AG09319 (cell line): ENCODE data around the gene FNTB.

Source experiments
- DNase-seq: peaks from one replicate; pipeline ENCODE4 v3.0.0-alpha.2; 2010; ENCODE audit warnings: low read depth; ENCODE audit errors: extremely low read depth
- TF ChIP-seq, protein P1 (sequence below): IDR thresholded peaks from 2 replicates; pipeline ENCODE4 v1.5.1; 2011; ENCODE audit warnings: low read depth, mild to moderate bottlenecking, inconsistent platforms, low read length, moderate library complexity

Gene FNTB

DNA sequence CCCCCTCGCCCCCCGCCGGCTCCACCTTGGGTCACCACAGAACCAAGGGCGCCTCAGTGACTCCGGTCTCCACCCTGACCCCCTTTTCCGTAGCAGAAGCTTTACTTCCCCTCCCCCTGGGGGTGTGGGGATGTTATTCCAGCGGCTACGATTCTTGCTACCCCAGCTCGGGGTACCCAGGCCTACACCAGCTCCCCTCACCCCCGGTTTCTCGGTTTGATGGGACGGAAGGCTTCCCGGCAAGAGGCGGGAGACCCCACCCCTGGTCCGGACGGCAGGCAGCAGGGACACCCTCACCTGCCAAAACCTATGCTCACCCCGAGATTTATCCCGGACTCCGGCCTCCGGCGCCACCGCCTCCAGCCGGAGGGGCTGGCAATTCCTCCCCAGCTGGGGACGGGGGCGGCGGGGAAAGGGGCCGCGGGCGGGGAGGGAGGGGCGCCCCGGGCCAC is 15.2 kb upstream of the FNTB start:
- TF ChIP-seq, protein P1, sequence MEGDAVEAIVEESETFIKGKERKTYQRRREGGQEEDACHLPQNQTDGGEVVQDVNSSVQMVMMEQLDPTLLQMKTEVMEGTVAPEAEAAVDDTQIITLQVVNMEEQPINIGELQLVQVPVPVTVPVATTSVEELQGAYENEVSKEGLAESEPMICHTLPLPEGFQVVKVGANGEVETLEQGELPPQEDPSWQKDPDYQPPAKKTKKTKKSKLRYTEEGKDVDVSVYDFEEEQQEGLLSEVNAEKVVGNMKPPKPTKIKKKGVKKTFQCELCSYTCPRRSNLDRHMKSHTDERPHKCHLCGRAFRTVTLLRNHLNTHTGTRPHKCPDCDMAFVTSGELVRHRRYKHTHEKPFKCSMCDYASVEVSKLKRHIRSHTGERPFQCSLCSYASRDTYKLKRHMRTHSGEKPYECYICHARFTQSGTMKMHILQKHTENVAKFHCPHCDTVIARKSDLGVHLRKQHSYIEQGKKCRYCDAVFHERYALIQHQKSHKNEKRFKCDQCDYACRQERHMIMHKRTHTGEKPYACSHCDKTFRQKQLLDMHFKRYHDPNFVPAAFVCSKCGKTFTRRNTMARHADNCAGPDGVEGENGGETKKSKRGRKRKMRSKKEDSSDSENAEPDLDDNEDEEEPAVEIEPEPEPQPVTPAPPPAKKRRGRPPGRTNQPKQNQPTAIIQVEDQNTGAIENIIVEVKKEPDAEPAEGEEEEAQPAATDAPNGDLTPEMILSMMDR = no peak
- DNase-seq = no peak

DNA sequence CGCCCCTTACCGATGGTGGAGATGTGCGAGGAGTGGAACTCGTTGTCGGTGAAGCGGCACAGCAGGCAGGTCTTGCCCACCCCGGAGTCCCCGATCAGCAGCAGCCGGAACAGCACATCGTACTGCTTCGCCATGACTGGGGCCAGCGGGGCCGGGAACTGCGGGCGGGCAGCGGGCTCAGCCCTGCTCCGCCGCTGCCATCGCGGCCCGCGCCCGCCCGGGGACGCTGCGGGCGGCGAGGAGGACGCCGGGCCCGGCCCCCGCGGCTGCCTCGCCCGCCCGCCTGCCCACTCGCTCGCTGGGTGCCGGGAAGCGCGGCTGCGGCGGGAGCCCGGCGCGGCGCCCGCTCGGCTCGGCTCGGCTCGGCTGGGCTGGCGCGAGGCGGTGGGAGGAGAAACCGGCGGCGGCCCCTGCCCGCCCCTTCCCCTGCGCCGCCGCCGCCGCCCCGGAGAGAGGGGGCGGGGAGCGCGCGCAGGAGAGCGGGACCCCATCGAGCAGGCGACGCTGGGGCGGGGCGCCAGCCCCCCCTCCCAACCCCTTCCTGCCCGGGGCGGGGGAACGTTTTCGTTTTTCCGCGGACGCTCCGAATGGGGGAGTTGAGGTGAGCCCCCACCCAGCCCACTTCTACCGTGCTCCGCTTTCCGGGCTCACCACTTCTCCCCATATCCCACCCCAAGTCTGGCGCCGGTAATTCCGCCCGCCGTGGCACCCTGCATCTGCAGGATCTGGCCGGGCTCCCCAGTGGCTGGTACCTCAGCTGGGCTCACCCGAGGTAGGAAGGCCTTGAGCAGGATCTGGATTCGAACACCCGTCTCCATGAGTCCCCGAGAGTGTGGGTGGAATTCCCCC is 14.5 kb upstream of the FNTB start, which contains the start of gene RAB15:
Gene RAB15, minus strand, starts transcription at position 394 of the 849 bp plus-strand sequence. Its CDS starts 260 bp downstream, at position 134.
- TF ChIP-seq, protein P1 = no peak
- no peak for DNase-seq

DNA sequence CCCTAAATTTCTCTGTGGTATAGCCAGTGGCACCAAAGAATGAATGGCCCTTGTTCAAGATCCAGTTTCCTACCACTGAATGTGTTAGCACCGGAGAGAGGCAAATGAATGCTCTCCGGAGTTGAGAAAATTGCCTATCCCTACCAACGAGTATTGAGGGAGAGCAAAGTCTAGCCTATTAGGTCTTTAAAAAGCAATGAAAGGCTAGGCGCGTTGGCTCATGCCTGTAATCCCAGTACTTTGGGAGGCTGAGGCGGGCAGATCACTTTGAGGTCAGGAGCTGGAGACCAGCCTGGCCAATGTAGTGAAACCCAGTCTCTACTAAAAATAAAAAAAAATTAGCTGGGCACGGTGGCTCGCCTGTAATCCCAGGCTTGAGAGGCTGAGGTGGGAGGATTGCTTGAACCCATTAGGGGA is 13.7 kb upstream of the FNTB start:
- TF ChIP-seq, protein P1 = no peak
- no peak for DNase-seq

DNA sequence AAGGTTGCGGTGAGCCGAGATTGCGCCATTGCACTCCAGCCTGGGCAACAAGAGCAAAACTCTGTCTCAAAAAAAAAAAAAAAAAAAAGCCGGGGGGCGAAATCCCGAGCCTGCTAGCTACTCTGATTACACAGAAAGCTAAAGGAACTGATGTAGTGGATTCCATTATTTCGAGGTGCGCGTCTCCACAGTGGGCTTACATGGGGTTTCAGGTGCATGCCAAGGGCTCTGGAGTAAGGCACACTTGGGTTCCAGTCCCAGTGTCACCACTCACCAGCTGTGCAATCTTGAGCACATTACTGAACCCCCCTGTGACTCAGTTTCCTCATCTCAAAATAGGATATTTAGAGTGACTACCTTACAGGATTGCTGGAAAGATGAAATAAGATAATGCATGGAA is 12.9 kb upstream of the FNTB start:
- TF ChIP-seq, protein P1 = no peak
- DNase-seq = no peak

DNA sequence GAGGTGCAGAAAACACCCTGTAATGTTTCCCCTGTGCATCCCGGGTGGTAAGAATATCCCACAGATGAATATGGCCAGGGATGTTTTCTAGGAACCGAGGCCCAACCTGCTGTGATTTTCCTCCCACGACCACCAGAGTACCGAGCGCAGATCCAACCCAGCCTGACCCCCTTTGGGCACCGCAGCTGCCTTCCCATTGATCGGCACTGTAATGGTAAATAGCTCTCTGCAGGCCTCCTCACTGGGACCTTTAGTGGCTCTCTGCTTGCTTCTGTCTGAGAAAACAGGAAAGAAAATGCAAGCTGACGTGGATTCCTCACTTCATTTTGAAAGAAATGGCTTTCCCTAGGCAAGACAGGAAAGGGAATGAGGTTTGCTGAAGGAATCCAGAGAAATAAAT is 12.1 kb upstream of the FNTB start:
- no peak for DNase-seq
- TF ChIP-seq, protein P1 = no peak

DNA sequence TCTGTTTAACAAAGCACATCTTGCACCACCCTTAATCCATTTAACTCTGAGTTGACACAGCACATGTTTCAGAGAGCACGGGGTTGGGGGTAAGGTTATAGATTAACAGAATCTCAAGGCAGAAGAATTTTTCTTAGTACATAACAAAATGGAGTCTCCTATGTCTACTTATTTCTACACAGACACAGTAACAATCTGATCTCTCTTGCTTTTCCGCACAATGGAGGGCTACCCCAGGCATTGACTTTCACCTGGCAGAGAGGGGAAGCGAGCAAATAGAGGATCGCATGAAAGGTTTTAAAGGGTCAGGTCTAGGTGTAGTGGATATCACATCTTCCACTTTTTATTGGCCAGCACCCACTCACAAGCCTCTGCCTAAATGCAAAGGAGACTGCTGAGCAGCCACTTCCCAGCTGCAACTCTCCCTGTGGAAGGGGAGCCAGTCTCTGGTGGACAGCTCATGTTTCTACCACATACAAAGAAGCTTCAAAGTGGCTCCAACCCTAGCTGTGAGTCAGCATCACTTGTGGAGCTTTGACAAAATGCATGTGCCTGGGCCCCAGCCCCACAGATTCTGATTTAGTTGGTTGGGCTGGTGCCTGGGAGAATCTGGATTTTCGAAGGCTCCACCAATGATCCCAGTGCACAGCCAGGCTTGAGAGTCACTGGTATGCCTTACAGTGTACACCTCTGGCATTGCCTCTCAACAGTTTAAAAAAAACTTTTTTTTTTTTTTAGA is 7.2 kb upstream of the FNTB start:
- no peak for DNase-seq

More for the DNA sequence above, 7.2 kb upstream of the FNTB start:
- TF ChIP-seq, protein P1 = no peak
